GM21360 (cell line): Measurements from ENCODE around the gene TEF.
"Not testable (repeated sequence)": the region's sequence is repeated elsewhere in the genome, so short reads cannot be mapped to it uniquely, and the experiment has no call there.

Source experiments
- ATAC-seq: cut with Tn5 transposase; IDR thresholded peaks from one replicate; pipeline ENCODE4 v1.9.1; 2021; ENCODE audit warnings: mild to moderate bottlenecking, moderate library complexity; ENCODE audit not compliant: unreplicated experiment

Gene TEF

DNA sequence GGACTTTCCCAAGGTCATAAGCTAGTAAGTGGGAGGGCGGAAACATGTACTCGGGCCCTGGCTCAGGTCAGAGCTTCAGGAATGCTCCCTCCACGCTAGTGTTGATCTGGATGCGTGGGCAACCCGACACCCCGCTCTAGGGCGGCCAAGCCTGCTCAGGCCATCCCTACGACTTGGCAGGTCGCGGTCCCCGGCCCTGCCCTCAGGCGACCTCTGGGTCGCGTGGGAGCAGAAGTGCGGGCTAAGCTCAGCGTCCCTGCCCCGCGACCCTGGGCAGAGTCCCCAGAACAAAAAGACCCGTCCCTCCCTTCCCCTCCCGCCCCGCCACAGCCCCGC, 781 bp upstream of the TEF start:
- ATAC-seq = peak; percentile 13

DNA sequence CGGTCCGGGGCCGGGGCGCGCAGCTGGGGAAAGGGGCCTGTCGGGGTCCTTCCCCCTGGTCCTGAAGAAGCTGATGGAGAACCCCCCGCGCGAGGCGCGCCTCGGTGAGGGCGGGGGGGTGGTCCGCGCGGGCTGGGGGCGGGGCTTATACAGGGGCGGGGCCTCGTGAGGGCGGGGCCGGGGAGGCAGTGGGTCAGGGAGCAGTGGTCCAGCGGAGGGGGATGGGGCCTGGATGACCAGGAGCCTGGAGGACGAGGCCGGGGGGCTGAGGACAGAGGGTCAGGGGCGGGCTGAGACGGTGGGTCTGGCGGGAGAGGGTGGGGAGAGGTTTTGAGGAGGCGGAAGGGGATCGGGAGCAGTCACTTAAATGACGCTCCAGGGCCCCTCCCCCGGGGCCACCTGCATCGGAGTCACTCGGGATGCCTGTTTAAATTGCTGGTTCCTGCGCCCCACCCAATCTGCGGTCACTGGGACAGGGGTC, 396 bp downstream of the TEF start:
- ATAC-seq = peak; percentile 26

DNA sequence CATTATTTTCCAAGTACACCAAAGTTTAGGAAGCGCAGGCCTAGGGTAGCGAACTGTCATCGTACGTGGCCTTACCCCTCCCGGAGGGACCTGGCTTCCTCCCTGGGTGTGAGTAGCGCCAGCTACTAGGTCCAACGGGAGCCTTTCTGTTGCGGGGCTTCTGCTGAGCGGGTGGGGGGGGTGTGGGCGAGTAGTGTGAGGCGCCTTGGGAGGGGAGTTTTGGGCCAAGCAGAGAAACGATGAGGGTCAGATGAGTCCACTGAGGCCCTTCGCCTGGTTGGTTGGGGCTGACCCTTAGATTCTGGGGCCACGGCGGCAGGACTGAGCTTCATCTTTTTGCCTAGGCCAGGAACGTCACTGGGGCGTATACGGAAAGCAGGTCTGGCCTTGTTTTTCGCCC, 868 bp downstream of the TEF start:
- no peak for ATAC-seq

DNA sequence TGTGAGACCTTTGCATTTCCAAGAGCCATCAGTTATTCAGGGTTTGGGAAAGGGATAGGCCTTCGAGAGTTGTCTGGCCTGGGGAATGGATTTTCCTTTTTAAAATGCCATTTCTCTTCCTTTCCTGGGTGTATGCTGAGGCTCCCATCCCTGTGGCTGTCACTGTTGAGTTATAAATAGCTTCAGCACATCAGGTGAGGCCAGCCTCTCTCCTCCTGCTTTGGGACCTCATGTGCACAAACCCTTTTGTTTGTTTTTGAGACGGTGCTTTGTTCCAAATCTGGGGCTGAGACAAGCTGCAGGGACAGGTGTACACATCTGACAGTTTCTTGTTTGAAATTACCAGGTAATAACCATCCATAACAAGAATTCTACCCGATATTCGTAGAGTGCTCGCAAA, 1.3 kb downstream of the TEF start:
- no peak for ATAC-seq

DNA sequence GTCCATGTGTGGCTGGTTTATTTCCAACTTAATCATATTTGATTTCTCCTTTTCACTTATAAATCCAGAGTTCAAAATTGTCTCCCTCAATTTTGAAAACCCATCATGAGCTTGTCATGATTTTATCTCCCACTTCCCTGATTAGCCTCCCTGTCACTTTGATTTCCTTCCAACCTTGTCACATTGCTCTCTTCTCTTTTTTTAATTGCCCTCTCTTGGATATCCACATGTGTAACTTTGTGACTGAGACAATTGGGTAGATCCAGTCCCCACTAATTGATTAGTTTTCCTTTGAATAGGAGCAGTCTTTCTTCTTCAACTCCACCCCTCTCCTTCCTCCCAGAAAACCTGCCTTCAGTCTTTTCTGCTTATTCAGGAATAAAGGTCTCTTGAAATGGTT, 2.4 kb downstream of the TEF start:
- no peak for ATAC-seq

DNA sequence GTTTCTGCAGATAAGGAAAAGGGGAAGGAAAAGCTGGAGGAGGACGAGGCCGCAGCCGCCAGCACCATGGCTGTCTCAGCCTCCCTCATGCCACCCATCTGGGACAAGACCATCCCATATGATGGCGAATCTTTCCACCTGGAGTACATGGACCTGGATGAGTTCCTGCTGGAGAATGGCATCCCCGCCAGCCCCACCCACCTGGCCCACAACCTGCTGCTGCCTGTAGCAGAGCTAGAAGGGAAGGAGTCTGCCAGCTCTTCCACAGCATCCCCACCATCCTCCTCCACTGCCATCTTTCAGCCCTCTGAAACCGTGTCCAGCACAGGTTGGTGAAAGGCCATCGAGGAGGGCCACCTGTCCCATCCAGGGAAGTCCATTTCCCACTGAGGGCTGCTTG, 5.6 kb downstream of the TEF start:
- no peak for ATAC-seq

DNA sequence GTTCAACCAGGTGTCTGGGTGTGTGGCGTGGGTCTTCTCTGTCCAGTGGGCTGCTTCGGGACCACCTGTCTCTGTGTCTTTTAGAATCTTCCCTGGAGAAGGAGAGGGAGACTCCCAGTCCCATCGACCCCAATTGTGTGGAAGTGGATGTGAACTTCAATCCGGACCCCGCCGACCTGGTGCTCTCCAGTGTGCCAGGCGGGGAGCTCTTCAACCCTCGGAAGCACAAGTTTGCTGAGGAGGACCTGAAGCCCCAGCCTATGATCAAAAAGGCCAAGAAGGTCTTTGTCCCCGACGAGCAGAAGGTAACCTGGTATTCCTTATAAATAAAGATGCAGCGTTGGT, 12.2 kb downstream of the TEF start:
- no peak for ATAC-seq

DNA sequence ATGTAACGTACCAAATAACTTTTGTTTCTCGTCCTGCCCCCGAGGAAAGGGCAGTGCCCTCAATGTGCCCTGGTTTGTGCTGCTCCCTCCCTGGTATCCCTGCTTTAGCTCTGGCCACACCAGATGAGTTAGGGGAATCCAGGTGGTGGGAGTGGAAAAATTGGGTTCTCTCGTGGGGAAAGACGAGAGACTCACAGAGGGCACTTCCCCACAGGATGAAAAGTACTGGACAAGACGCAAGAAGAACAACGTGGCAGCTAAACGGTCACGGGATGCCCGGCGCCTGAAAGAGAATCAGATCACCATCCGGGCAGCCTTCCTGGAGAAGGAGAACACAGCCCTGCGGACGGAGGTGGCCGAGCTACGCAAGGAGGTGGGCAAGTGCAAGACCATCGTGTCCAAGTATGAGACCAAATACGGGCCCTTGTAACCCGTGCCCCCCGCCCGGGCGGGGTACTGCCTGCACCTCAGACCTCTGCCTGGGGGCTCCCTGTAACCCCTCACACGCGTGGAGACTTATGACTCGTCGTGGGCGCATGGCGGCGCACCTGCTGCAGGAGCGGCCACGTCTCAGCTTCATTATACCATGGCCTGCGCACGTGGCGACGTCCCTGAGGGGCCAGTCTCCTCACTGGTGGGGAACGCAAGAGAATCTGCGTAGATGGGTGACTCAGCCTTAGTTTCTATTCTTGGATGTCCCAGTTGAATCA, 13.9 kb downstream of the TEF start:
- ATAC-seq = no peak

DNA sequence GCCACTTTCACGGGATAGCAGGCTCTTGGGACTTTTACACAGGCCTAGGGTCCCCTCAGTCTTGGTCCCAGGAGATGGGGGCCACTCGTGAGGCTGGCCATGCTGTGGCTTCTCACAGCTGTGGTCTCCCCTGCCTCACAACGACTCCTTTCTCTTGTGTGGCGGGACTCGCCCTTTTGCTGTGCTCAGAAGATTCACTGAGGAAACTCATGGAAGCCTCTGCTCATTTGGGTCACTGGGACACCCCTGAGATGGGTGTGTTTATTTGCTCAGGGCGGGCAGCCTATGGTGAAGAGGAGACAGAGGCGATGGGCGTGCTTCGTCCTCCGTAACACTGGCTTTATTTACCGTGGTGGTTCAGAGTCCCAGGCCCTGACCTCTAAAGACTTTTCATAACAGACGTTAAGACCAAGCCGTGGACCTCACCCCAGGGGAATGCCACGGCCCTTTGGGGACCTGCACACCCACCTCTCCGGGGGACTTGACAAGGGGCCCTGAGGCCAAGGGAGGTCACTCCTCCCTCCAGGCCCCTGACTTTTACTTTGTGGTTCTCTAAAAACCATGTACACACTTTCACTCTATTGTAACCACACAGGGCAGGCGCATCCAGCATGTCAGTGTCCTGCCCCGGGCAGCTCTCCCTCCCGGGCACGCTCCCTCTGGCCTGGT, 15.5 kb downstream of the TEF start:
- ATAC-seq = no peak

DNA sequence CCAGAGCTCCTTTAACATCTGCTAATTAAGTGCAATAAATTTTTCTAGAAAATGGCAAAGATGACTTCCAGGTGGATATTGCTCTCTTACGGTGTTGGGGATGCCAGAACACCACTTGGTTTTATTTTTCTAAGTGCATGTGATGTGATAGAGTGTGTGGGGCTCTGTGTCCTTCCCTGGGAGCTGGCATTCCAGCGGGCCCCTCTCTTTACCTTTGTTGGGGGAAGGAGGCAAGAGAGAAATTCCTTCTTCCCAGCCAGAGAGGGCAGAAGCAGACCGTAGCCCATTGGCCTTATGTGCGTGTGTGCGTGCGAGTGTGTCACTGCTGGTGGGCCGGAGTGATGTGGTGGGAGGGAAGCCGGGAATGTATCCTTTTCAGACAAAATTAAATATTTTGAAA, 17.2 kb downstream of the TEF start:
- ATAC-seq = no peak

DNA sequence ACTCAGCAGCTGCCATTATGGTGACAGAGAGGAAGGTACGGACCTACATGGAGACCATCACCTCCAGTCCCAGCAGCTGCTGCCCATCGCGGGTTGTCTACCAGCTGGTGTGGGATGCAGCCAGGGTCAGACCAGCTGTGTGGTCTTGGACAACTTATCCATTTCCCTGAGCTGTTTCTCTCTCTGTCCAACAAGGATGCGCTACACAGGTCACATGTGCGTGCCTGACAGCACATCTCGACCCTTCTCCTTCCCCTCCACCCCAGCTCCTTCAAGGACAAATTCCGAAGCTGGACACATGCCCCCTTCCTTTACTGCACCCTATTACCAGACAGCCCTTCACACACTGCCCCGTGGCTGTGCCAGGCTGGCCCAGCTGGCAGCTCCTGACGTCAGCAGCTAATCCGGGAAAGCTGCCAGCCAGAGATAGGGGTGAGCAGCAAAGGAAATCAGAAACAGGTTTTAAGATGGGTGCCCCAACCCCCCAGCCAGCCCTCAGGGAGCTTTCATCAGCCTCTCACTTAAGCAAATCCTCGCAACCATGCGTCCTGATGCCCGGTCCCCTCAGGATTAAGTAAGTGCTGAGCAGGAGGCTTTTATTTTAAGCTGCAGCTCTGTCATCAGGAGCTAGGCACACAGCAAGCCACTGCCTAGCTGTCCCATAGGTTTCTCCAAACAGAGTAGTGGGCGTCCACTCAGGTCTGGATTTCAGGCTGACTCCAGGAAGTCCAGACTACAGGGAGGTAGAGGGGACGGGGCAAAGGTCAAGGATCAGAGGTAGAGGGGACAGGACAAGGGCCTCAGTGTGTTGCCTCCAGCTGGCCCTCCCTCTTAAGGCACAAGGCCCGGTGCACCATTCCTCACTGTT, 20.3 kb downstream of the TEF start:
- ATAC-seq = no peak

DNA sequence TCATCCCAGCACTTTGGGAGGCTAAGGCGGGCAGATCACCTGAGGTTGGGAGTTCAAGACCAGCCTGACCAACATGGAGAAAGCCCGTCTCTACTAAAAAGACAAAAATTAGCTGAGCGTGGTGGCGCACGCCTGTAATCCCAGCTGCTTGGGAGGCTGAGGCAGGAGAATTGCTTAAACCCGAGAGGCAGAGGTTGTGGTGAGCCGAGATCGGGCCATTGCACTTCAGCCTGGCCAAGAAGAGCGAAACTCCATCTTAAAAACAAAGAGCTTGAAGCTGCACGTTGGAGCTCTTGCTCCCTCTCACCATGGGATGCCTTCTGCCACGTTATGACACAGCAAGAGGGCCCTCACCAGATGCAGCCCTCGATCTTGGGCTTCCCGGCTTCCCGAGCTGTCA, 21.1 kb downstream of the TEF start:
- ATAC-seq = not testable (repeated sequence)

DNA sequence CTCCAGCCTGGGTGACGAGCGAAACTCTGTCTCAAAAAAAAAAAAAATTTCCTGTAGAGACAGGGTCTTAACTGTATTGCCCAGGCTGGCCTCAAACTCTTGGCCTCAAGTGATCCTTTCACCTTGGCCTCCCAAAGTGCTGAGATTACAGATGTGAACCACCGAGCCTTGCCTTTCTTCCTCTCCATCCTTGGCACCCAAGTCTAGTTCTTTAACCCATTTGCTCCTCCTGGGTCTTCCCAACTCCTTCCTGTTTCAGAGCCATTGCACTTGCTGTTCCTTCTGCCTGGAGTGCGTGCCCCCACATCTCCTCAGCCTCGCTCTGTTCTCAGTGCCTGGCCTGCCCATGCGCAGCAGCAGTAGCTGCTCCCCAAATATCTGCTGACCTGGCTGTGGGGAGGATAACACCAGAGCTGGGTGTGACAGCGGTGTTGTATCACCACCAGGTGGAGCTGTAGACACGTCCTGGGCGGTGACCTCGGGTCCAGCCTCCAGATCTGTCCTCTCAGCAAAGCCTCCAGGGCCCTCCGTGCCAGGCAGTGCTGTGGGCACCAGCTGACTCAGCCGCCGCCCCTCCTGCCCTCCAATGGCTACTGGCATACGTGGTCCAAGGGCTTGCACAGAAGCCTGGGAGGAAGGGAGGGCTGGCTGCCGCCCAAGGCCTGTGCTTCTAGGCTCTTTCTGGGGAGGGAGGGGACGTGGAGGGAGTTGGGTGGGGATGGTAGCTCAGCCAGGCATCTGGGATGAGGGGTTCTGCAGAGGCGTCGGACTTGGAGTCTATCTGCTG, 22.0 kb downstream of the TEF start:
- peak; percentile 71 for ATAC-seq

DNA sequence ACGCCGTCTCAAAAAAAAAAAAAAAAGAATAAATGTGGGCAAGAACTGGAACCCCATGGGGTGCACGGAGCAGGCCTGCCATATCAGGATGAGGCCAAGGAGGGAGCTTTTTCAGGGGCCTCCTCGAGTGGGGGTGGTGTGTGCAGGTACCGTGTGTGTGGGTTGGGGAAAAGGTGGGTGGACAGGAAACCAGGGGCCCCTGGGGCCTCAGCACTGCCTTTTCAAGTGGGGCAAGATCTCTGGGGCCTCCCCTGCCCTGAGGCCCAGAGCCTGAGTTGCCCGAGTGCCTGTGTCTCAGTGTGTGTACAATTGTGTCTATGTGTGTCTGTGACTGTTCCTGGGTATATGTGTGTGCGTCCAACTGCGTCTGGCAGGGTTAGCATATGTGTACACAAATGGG, 23.8 kb downstream of the TEF start:
- no peak for ATAC-seq

DNA sequence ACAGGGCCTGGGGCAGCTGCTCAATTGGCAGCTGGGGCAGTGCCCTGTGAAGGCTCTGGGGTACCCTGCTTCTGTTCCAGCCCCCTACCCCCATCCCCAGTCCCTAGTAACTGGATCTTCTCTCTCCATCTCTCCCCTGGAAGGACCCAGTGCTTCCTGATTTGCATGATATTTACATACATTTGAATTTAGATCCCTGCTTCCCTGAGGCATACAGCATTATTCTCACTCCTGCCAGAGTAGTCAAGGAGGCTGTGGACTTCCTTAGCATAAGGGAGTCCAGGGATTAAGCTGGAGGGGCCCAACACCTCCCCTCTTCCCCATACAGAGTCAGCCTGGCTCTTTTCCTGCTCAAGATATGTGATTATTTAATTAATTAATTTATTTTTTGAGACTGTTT, 24.7 kb downstream of the TEF start:
- ATAC-seq = no peak

DNA sequence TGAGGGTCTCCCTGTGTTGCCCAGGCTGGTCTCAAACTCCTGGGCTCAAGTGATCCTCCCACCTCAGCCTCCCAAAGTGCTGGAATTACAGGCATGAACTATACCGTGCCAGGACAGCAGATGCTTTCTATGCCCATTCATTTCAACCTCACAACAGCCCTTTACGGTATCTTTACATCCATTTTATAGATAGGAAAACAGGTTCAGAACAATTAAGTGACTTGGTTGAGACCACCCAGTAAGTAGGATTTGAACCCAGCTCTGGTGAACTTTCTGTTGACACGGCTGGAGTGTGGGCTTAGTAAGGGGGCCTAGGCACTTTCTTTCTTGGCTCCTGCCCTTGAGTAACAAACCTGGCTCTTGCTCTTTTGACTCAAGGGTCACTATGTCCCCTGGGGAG, 25.7 kb downstream of the TEF start:
- ATAC-seq = no peak

DNA sequence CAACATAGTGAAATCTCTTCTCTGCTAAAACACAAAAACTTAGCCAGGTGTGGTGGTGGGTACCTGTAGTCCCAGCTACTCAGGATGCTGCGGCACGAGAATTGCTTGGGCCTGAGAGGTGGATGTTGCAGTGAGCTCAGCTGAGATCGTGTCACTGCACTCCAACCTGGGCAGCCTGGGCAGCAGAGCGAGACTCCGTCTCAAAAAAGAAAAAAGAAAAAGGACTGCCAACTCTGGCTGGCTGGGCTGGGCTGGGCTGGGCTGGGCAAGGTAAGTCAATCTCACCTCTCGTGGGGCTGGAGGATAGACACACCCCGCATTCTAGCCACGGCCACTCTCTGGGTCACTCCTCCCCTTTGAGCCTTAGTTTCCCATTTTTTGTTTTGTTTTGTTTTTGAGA, 26.9 kb downstream of the TEF start:
- ATAC-seq = no peak

DNA sequence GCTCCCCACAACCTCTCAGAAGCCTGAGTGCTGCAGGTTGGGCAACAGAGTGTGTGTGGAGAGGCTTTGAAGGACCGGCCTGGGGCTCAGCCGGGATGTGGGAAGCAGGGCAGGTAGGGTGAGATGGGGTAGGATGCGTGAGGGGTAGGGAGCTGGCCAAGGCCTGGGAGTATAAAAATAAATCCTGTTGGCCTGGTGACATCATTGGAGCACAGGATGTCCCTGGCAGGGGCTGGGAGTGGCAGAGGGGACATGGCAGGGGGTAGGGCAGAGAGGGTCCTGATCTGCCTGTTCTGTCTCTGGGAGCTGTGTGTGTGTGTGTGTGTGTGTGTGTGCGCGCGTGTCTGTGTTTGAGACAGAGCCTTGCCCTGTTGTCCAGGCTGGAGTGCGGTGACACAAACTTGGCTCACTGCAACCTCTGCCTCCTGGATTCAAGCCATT, 28.6 kb downstream of the TEF start:
- ATAC-seq = no peak

DNA sequence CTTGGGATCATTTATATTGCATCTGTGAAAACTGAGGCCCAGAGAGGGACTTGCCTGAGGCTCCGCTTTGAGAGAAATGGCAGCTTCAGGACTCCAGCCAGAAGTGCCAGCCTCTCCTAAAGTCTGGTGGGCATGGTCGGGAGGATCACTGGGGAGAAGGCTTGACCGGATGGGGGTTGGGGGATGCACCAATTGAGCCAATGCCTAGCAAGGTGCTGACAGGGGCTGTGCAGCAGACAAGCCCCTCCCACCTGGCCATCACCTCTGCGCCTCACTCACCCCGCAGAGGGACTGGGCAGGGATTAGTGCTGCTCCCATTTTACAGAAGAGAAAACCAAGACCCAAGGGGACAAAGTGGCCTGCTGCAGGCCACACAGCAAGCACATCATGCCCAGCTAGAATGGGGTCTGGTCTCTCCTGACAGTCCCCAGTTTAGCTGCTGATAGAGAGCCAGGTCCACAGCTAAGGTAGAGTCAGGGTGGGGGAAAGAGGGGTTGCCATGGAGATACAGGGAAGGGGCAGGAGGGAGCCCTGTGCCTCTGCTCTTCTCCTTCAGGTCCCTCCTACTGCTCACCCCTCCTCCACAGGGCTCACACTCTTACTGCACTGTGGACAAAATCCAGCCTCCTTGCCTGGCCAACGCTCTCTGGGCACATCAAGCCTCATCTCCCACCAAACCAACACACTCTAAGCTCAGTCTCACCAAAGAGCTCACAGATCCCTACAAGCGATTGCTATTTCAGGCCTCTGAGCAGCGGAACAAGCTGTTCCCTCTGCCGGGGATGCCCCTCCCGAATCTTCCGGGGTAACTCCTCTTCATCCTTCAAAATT, 29.5 kb downstream of the TEF start:
- ATAC-seq = no peak

DNA sequence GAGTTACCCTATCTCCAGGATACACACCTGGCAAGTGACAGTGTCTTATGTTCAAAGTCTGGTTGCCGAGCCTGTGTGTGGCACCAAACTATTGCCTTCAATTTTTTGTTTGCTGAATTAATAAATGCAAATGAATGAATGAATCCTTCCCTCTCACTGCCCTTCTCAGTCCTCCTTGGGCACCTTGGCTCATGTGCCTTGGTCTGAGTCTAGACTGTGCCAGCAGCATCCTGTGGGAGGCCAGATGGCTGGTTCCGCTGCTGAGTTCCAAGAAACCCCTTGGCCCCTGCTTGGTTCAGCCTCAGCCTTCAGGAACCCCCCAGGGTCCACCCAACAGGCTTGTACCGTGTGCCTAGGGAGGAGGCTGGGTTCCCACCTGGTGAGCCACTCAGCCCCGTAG, 33.8 kb downstream of the TEF start:
- ATAC-seq = no peak
